ENCODE data around the gene PSMB10.
"Not testable (repeated sequence)": the region's sequence is repeated elsewhere in the genome, so short reads cannot be mapped to it uniquely, and the experiment has no call there.

PSMB10 gene

DNA sequence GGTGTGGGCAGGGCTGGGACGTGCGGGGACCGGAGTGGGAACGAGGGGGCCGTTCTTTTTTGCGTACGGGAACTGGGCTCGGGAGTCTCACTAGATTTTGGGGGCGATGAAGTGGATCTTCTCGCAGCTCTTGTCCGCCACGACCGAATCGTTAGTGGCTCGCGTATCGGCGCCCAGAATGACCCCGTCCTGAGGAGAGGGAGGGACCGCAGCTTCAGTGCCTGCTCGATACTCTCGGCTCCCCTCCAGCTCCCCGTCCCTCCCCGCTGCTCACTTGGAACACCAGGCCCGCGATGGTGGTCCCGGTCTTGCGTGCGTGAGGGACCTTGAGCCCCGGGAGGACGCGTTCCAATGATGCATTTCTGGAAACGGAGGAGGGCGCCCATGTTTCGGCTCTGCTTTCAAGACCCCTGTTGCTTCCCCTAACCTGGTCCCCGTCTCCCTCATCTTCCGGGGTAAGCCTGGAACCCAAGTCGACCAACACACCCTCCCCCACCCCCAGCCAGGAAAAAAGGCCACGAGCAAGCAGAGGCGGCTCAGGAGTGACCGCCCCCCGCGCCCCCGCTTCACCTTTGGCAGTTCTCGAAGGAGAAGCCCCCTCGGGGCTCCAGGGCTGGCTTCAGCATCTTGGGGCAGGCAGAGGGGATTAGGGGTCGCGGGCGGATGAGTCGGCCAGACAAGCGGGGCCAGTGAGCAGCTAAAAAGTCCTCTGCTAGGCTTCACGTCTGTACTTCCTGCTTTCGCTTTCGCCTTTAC lies at the start of gene PSMB10:
Gene PSMB10 (minus strand): TSS at position 727 of the 756 bp plus-strand sequence. CDS start 101 bp downstream, at position 626.
- no peak for DNase-seq

DNA sequence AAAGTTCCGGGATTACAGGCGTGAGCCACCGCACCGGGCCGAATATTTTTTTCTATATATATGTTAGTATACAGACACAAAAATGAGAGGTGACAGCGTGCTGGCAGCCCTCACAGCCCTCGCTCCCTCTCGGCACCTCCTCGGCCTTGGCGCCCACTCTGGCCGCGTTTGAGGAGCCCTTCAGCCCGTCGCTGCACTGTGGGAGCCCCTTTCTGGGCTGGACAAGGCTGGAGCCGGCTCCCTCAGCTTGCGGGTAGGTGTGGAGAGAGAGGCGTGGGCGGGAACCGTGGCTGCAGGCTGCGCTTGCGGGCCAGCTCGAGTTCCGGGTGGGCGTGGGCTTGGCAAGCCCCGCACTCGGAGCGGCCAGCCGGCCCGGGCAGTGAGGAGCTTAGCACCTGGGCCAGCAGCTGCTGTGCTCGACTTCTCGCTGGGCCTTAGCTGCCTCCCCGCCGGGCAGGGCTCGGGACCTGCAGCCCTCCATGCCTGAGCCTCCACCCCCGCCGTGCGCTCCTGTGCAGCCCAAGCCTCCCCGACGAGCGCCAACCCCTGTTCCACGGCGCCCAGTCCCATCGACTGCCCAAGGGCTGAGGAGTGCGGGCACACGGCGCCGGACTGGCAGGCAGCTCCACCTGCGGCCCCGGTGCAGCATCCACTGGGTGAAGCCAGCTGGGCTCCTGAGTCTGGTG lies 45.5 kb upstream of the PSMB10 start:
- no peak for DNase-seq

DNA sequence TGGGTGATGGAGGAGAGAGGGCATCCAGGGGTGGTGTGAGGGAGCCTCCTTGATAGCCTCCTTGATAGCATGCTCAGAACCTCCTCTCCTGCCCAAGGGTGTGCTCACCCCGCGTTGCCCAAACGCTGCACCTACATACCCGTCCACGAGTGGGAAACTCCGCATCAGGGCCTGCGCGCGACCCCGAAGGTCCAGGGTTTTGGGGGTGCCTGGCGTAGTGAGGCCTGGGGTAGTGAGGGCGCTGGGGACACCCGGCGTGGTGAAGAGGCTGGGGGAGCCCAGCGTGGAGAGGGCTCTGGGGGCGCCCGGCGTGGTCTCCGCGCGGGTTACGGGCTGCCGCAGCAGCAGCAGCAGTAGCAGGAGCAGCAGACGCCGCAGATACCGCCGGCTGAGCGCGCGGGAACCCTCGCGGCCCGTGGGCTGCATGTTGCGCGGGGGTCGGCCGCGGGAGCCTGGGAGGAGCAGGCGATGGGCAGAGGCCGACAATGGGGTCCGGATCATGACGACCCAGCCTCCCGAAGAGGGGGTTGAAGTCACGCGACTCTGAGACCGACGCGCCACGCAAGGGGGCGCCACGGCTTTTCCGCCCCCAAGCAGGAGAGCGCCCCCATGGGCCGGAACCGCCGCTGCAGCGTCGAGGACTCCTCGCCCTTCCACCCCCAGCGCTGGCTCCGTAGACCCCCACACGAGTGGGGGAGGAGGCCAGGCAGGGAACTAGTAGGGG lies 43.5 kb upstream of the PSMB10 start, which contains the start of gene DPEP3:
Gene DPEP3 (minus strand): TSS at position 545 of the 724 bp plus-strand sequence. CDS start 119 bp downstream, at position 426.
- no peak for DNase-seq

DNA sequence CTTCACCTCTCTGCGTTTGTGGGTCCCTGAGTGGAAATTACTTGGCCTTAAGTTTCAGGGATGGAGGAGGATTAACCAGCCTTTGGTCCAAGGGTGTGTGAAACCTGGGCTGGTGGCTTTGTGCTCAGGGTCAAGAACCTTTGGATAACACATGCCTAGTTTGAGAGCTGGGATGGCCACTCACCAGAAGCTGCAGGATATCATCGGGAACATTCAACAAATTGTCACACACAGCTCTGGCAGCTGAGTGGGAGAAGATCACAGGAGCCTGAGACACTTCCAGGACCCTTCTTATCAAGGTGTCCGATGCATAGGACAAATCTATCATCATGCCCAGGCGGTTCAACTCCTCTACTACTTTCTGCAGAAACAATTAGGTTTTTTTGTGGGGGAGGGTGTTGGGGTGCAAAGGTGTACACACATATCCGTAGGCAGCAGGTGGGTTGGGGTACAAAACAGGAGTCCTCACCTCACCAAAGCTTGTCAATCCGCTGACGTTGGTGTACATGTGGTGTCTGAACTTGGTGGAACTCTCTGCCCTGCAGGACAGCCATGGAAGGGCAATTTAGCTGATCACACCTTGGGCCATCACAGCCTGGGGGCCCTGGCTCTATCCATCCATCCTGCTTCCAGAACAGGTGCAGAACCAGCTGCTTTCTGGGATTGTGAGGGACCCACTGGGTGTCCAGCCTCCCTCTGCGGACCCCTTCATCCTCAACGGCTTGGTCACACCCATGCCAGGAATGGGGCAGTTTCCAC lies 41.0 kb upstream of the PSMB10 start:
- DNase-seq, result no peak

DNA sequence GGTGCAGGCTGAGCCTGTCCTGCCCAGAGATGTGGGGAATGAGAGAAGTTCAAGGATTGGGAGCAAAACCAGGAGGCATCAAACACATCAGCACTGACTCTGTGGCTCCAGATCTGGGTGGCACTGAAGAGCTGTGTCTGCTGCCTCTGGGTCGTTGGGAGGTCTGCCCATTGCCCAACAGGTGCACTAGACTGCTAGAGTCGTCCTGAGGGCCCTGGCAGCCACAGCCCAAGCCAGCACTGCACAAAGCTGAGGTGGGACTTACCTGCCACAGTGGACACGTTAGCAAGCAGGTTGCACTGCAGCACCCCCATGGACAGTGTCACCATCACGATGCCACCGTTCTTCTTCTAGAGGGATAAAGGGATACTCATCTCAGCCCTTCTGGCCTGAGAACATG lies 40.4 kb upstream of the PSMB10 start:
- no peak for DNase-seq

DNA sequence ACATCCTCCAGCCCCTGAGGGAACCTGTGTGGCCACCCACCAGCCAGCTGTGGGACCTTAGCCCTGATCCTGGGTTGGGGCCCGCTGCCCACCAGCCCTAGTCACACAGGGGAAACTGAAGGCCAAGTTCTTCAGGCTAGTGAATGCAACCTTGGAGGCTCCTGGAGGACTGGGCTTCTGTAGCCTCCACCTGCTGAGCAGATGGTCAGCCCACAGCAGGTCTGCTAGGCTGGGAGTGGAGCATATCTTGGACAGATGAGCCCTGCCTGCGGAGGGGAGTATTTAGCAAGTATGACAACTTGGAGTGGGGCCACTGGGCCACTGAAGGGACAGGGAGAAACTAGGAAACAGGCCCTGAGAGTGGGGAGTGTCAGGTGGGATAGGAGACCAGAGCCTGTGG lies 39.6 kb upstream of the PSMB10 start:
- no peak for DNase-seq

DNA sequence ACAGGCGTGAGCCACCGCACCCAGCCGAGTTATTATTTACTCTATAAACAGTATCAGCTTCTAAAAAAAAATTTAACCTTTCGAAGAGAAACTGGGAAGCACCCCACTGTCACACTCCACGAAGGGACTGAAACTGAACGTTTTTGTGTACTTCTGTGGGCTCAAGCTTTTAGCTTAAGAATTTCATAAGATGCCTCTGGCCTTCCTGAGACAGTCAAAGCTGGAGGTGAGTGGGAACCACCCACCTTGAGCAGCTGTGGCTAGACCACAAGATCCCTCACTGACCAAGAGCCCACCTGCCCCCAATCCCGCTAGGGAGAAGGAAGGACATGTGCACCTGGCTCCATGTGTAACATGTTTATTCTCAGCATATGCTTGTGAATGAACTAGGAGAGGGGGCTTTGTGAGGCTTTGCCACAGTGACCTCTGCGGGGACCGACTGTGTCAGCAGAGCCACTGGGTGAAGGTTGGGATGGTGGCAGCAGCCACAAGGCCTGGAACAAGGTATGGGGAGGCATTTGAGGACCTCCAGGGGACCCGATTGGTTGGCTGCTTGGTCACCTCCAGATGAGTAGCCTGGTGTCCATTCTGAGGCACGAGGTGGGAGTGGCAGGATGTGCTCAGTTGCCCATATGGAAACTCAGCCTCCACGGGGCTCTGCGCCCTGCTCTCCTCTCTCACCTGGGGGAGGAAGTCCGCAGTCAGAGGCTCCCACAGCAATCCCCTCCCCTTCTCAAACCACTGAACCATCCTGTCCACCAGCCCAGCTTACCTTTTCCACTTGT lies 38.9 kb upstream of the PSMB10 start:
- no peak for DNase-seq

DNA sequence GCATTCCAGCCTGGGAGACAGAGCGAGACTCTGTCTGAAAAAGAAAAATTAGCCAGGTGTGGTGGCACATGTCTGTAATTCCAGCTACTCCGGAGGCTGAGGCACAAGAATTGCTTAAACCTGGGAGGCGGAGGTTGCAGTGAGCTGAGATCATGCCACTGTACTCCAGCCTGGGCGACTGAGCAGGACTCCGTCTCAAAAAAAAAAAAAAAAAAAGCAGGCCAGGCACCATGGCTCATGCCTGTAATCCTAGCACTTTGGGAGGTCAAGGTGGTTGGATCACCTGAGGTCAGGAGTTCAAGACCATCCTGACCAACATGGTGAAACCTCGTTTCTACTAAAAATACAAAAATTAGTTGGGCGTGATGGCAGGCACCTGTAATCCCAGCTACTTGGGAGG lies 35.6 kb upstream of the PSMB10 start:
- DNase-seq, result not testable (repeated sequence)

DNA sequence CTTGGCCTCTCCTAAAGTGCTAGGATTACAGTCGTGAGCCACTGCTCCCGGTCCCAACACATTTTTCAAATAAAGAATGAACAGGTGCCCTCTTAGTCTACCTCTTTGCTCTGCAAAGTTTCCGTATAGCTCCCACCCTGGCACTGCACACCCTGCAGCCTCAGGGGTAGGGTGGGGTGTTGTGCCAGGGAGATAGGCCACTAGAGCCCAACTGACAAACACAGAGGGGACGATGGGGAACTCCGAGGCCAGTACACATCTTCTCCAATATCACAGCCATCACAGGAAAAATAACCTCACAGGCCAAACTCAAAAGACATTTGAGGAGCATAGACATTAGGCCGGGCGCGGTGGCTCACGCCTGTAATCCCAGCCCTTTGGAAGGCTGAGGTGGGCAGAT lies 34.5 kb upstream of the PSMB10 start:
- DNase-seq, result no peak

DNA sequence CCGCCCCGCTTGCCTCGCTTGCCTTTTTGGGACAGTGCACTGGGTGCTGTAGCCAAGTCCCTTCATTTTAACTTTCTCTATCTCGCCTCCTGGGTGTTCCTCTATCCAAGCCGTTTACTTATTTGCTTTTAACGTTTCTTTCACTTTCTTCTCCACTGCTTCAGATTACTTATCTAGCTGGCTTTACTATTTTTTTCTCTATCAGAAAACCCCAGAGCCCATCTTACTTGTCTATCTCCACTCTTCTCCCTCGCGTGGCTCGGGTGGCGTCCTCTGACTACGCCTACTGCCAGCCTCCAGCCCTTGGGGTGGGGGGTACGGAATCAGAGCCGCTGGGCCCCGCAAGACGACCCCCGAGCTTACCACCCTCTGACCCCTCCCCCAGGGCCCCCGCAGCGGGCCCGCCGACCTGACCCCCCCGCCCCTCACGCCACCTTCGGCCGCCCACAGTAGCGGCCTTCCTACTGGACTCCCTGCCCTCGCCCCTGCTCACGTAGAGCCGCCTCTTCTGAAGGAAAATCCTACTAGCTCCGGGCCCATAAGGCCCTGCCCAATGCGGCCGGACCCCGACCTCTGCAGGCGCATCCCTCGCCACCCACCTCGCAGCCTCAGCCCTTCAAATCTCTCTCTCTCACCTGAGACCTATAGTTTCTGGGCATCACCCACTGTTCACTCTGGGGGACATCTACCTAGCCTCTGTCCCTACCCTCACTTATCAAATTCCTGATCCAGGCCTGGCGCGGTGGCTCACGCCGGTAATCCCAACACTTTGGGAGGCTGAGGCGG lies 32.8 kb upstream of the PSMB10 start:
- DNase-seq, result peak; percentile 37

DNA sequence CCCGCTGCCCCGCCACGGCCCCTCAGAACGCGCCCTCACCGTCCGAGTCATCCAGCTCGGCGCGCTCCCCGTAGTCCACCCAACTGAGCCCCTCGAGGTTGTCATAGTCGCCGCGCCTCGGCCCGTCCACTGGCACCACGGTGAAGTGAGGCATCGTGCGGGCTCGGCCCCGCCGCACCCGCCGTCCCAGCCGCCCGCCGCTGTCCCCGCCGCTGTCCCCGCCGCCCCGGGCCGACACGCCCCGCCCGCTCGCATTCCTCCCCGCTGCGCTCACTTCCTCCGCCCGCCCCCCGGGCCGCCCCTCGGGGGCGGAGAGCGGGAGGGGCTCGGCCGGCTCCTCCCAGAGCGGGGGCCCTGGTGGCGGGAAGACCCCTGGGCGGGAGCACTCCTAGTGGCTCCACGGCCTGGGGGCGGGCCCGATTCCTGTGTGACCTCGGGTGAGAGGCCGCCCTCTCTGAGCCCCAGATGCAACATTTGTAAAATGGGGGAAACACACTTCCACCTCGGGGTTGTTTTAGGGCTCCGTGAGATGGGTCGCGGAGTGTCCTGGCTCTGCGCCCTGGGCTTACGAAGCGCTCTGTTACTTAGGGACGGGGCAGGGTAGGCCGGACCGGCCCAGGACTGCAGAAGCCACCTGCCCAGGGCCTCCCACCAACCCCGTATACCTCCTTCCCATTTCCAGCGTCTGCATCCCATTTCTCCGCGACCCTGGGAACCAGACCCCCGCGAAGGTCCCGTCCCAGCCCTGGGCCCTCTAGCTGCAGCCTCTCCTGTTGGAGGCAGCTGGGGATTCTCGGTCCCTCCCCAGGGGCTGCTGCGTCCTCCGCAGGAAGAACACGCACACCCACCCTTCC lies 32.0 kb upstream of the PSMB10 start, which contains the start of gene SLC12A4:
Gene SLC12A4 (minus strand): TSS at position 238 of the 854 bp plus-strand sequence. CDS start 84 bp downstream, at position 154.
- peak; percentile 91 for DNase-seq

DNA sequence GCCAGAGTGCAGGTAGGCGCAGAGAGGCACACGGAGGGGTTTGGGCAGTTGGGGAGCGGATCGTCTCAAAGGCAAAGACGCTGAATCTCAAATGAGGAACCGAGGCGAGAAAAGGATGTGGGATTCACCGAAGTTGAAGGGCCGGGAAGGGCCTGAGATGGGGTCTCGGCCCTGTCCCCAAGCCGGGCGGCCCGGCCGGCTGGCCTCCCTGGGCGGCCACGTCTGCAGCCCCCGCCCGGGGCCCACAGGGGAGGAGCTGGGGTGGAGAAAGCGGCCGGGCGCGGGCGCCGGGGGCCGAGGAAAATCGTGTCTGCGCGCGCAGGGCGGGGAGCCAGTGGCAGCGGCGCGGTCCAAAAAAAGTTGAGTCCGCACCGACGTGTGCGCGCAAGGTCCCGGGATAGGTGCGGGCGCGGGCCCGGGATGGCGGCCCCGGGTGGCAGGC lies 31.3 kb upstream of the PSMB10 start:
- DNase-seq, result peak; percentile 31

DNA sequence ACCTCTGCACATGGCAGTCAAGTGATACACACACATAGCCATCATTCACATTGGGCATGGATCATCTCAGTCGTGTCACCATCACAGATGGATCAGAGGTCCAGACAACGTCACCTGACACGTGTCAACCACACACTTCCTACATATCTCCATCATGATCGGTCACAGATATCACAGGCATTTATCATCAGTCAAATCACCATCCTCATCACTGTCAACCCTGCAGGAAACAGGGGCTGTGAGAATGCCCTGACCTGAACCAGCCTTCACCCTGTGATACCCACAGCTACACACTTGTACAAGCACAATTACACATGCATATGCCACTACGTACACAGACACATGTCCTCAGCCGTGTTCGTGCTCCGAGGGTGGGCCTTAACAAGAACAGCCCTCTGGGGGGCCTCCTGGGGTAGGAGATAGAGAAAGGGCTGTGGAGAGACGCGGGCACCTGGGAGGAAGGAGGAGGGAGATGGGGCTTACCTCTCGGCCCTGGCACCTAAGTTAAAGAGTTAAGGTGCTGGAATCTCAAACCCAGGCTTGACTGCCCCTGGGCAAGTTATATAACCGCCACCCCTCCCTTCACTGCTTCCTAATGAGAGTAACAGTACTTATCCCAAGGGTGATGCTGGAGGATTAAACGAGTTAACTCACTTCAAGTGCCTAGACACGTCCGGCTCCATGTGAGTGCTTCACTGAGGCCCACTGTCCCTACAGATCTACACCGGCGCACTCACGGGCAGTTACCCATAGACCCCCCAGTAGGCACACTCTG lies 30.7 kb upstream of the PSMB10 start:
- peak; percentile 40 for DNase-seq

DNA sequence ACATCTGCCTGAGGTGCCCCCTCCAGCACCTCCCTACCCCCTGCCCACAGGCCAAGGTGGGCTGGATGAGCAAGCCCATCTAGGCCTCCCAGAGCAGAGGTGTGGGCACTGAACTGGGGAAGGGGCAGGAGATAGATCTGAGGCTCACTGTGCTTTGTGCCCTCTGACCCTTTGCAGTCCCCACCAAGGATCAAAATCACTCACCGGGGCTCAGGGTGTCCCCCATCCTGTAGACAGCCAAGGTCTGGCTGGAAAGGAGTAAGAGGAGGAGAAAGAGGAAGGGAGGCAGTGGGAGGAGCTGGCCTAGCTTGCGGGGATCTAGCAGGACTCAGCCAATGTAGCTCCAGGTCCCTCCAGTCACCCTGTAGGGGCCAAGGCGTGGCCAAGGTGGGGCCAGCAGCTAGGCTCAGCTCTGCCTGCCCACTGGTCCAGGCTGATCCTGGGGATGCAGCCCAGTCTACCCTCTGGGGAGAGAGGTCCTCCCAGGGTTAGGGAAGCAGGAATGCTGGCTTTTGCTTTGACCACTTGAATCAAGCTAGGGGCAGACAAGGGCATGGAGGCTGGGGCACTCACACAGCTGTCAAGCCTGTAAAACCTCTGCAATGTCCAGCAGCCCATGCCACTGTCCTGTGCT lies 30.0 kb upstream of the PSMB10 start:
- DNase-seq, result no peak

DNA sequence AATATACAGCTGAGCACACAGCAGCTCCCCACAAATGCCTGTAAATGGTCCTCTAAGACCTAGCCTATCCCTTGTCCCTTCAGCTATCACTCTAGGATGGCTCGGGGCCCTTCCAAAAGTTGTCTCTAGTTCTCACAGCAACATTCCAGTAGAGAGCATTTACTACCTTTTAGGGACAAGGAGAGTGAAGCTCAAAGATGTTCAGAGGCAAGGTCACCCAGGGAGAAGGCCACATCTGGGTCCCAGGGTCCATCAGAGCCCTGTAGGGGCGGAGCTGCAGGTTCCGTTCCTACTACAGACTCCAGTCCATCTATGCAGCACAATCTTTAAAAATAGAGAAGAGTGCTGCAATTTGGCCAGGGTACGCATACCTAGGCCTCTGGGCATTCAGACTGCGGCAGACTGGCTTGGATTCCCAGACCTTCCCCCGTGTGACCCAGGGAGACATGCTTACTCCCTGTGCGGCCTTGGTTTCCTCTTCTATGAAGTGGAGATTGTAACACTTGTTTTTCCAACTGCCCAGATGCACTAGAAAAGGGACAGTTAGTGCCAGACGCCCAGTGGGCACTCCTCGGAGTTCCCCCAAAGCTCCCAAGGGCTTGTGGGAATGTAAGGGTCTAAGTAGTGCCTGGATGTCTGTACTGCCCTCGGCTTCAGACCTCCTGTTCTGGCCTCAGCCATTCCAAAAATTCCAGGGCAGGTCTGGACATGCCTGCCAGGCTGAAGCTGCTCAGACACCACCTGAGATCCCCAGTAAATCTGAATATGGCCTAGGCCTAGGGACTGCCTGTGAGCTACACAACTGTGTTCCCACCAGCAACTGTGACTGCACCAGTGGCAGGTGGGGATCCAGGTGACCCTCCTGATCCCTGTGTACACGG lies 29.3 kb upstream of the PSMB10 start:
- DNase-seq, result no peak

DNA sequence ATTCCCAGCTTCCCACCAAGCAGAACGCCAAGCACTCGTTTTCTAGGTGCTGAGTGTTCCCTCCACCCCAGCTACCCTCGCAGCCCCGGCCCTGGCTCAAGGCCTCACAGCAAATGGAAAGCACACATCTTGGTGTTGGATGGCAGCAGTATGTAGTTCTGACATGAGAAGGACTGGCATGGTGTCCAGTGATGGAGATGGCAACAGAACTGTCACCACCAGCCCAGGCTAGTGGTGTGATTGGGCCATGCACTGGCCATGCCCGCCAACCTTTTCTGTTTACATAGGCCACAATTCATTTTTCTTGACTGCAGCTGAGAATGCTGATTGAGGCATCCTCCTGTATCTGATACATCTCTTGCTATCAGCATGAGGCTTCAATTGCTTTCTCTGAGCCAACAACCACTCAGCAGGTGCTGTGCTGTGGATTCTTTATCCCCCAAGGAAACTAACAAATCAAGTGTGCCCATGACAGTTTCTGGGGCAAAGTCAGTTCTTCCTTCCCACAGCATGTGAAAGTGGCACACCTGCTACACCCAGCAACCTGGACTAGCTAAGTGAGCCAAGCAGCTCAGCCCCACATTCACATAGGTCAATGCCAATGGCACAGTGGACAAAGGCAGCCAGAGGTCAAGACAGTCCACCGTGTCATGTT lies 28.0 kb upstream of the PSMB10 start:
- no peak for DNase-seq

Data from CD4-positive, alpha-beta T cell treated with Interleukin-17A for 1 hour (primary cell).